ACC112 (cell line): ENCODE measurements around the gene KIF13A.
"Not testable (repeated sequence)": the region's sequence is repeated elsewhere in the genome, so short reads cannot be mapped to it uniquely, and the experiment has no call there.

Experiments
- H2AFZ ChIP-seq: fragments of 200-600 bp; sonication (generic); one replicate; pipeline ENCODE4 v1.6.0; 2017; ENCODE audit warnings: antibody characterized with exemption, low read length; ENCODE audit not compliant: unreplicated experiment
- H3K27ac ChIP-seq: fragments of 200-600 bp; sonication (generic); 2 replicates; pipeline ENCODE4 v1.5.1; 2014; ENCODE audit warnings: low read depth, mild to moderate bottlenecking, antibody characterized with exemption, low read length, moderate library complexity
- H3K27me3 ChIP-seq: fragments of 200-600 bp; sonication (generic); 2 replicates; pipeline ENCODE4 v1.6.1; 2014; ENCODE audit warnings: mild to moderate bottlenecking, antibody characterized with exemption, low read length, moderate library complexity, mixed read lengths; ENCODE audit not compliant: insufficient read depth
- H3K36me3 ChIP-seq: fragments of 200-600 bp; sonication (generic); 2 replicates; pipeline ENCODE4 v1.6.1; 2016; ENCODE audit warnings: mild to moderate bottlenecking, antibody characterized with exemption, low read length, moderate library complexity, mixed read lengths; ENCODE audit not compliant: insufficient read depth
- H3K4me1 ChIP-seq: fragments of 200-600 bp; sonication (generic); one replicate; pipeline ENCODE4 v1.6.1; 2016; ENCODE audit warnings: low read length, mixed read lengths; ENCODE audit not compliant: insufficient read depth, unreplicated experiment, control insufficient read depth
- H3K4me3 ChIP-seq: fragments of 200-600 bp; sonication (generic); 2 replicates; pipeline ENCODE4 v1.5.1; 2014; ENCODE audit warnings: mild to moderate bottlenecking, low read depth, low read length
- H3K79me2 ChIP-seq: fragments of 200-600 bp; sonication (generic); one replicate; pipeline ENCODE4 v1.6.0; 2016; ENCODE audit warnings: low read length; ENCODE audit not compliant: control insufficient read depth, unreplicated experiment, insufficient read depth

The KIF13A gene

GRCh38 chr6:17983730-17984129 lies 3.7 kb downstream of the KIF13A start:
- no peak overlapping the region for H3K27ac ChIP-seq
- peaks cover 2% of the 10 kb centered on the region; the same call in 1 of the 2 replicates for H3K36me3 ChIP-seq
- H3K27me3 ChIP-seq, result no peaks in the 10 kb centered on the region
- H3K4me1 ChIP-seq, result peaks cover 31% of the 10 kb centered on the region
- peaks cover 49% of the 10 kb centered on the region for H3K79me2 ChIP-seq
- no peak overlapping the region for H2AFZ ChIP-seq
- no peak overlapping the region for H3K4me3 ChIP-seq

GRCh38 chr6:17980329-17980728 lies 7.1 kb downstream of the KIF13A start:
- H3K4me3 ChIP-seq, result no peak overlapping the region
- H3K79me2 ChIP-seq, result peaks cover 35% of the 10 kb centered on the region
- peaks cover 2% of the 10 kb centered on the region; the same call in 1 of the 2 replicates for H3K36me3 ChIP-seq
- no peaks in the 10 kb centered on the region for H3K27me3 ChIP-seq
- H3K4me1 ChIP-seq, result peaks cover 28% of the 10 kb centered on the region
- H3K27ac ChIP-seq, result 0 out of 2 replicates have a peak overlapping the region, but pooled peaks have one; percentile 29
- no peak overlapping the region for H2AFZ ChIP-seq

- no peak overlapping the region for H3K27ac ChIP-seq
- no peak overlapping the region for H3K4me3 ChIP-seq
- peaks cover 28% of the 10 kb centered on the region for H3K79me2 ChIP-seq
- H3K27me3 ChIP-seq, result no peaks in the 10 kb centered on the region
- peaks cover 25% of the 10 kb centered on the region for H3K4me1 ChIP-seq
- H3K36me3 ChIP-seq, result peaks cover 2% of the 10 kb centered on the region; the same call in 1 of the 2 replicates
- no peak overlapping the region for H2AFZ ChIP-seq
These were observed 8.0 kb downstream of the KIF13A start for GRCh38 chr6:17979479-17979878.

- H3K27me3 ChIP-seq, H2AFZ ChIP-seq, H3K36me3 ChIP-seq, H3K27ac ChIP-seq, H3K4me3 ChIP-seq: not testable (repeated sequence)
- Histone ChIP-seq H3K4me1 (peaks cover 23% of the 10 kb centered on the region), H3K79me2 (peaks cover 33% of the 10 kb centered on the region)
These were observed 11.2 kb downstream of the KIF13A start for GRCh38 chr6:17976258-17976657.

- H3K4me3 ChIP-seq, result no peak overlapping the region
- peaks cover 2% of the 10 kb centered on the region; the same call in 1 of the 2 replicates for H3K36me3 ChIP-seq
- H2AFZ ChIP-seq, result no peak overlapping the region
- H3K79me2 ChIP-seq, result peaks cover 31% of the 10 kb centered on the region
- H3K27me3 ChIP-seq, result no peaks in the 10 kb centered on the region
- H3K27ac ChIP-seq, result no peak overlapping the region
- peaks cover 13% of the 10 kb centered on the region for H3K4me1 ChIP-seq
These were observed 12.7 kb downstream of the KIF13A start for GRCh38 chr6:17974570-17975368.

- peaks cover 23% of the 10 kb centered on the region for H3K4me1 ChIP-seq
- H3K27me3 ChIP-seq, result no peaks in the 10 kb centered on the region
- peaks cover 36% of the 10 kb centered on the region for H3K79me2 ChIP-seq
- no peak overlapping the region for H3K27ac ChIP-seq
- H3K4me3 ChIP-seq, result no peak overlapping the region
- no peak overlapping the region for H2AFZ ChIP-seq
- no peaks in the 10 kb centered on the region for H3K36me3 ChIP-seq
These were observed 14.3 kb downstream of the KIF13A start for GRCh38 chr6:17972978-17973622.

- H3K4me3 ChIP-seq, result peak overlapping the region; percentile 4; the same call in 1 of the 2 replicates
- H2AFZ ChIP-seq, result no peak overlapping the region
- no peaks in the 10 kb centered on the region for H3K36me3 ChIP-seq
- H3K27me3 ChIP-seq, result no peaks in the 10 kb centered on the region
- H3K79me2 ChIP-seq, result peaks cover 33% of the 10 kb centered on the region
- peak overlapping the region; percentile 75 for H3K27ac ChIP-seq
- peaks cover 29% of the 10 kb centered on the region for H3K4me1 ChIP-seq
These were observed 15.1 kb downstream of the KIF13A start for GRCh38 chr6:17972074-17972952.

- Histone ChIP-seq H3K79me2 (peaks cover 40% of the 10 kb centered on the region), H3K27ac (peak overlapping the region; percentile 75), H3K4me3 (peak overlapping the region; percentile 4; the same call in 1 of the 2 replicates), H3K27me3 (no peaks in the 10 kb centered on the region), H3K36me3 (no peaks in the 10 kb centered on the region), H2AFZ (no peak overlapping the region), H3K4me1 (peaks cover 32% of the 10 kb centered on the region)
These were observed 16.0 kb downstream of the KIF13A start for GRCh38 chr6:17971128-17972073.

- Histone ChIP-seq H3K27ac (no peak overlapping the region), H3K79me2 (peaks cover 47% of the 10 kb centered on the region), H3K36me3 (no peaks in the 10 kb centered on the region), H3K4me3 (no peak overlapping the region), H3K27me3 (no peaks in the 10 kb centered on the region), H3K4me1 (peaks cover 53% of the 10 kb centered on the region), H2AFZ (no peak overlapping the region)
These were observed 18.6 kb downstream of the KIF13A start for GRCh38 chr6:17968876-17969275.
